ENCODE data around the gene ACTN1.

Gene ACTN1

GRCh38 chr14:69012256-69012953, 33.3 kb upstream of the ACTN1 start:
- no peak for TF ChIP-seq CTCF (conservative IDR thresholded peaks at IDR 0.05; ENCODE audit: low read length)
- peak; percentile 32 for DNase-seq (ENCODE audit: low read depth)
- no peak overlapping the region for H3K4me3 ChIP-seq (ENCODE audit: low read length)

GRCh38 chr14:69010648-69011047, 31.5 kb upstream of the ACTN1 start:
- no peak for DNase-seq (ENCODE audit: low read depth)
- no peak overlapping the region for H3K4me3 ChIP-seq (ENCODE audit: low read length)
- no peak for TF ChIP-seq CTCF (conservative IDR thresholded peaks at IDR 0.05; ENCODE audit: low read length)

GRCh38 chr14:69008421-69008884, 29.4 kb upstream of the ACTN1 start:
- peak; percentile 23 for DNase-seq (ENCODE audit: low read depth)
- no peak overlapping the region for H3K4me3 ChIP-seq (ENCODE audit: low read length)

GRCh38 chr14:69006346-69006745, 27.2 kb upstream of the ACTN1 start:
- no peak for DNase-seq (ENCODE audit: low read depth)
- H3K4me3 ChIP-seq (ENCODE audit: low read length): no peak overlapping the region
- no peak for TF ChIP-seq CTCF (conservative IDR thresholded peaks at IDR 0.05; ENCODE audit: low read length)

More at GRCh38 chr14:69008421-69008884, 29.4 kb upstream of the ACTN1 start:
- no peak for TF ChIP-seq CTCF (conservative IDR thresholded peaks at IDR 0.05; ENCODE audit: low read length)

- H3K4me3 ChIP-seq (ENCODE audit: low read length): no peak overlapping the region
- peak; percentile 88 for DNase-seq (ENCODE audit: low read depth)
- TF ChIP-seq CTCF (conservative IDR thresholded peaks at IDR 0.05; ENCODE audit: low read length): no peak
Observed at GRCh38 chr14:69005432-69006148, 26.5 kb upstream of the ACTN1 start.

GRCh38 chr14:69004731-69005431, 25.8 kb upstream of the ACTN1 start:
- TF ChIP-seq CTCF (conservative IDR thresholded peaks at IDR 0.05; ENCODE audit: low read length): no peak
- H3K4me3 ChIP-seq (ENCODE audit: low read length): no peak overlapping the region
- DNase-seq (ENCODE audit: low read depth): peak; percentile 16
